Esophagus (tissue), 2 donors: ENCODE measurements around the gene GLP2R. TPM values are rescaled to one million over a fixed set of nuclear protein-coding genes. Genes with fewer than 3 reads are reported as not detected.

ENCODE experiments used
- H3K27ac ChIP-seq, 2 donors: one replicate each; pipeline ENCODE4 v1.5.1; 2013; ENCODE audit warnings: low read depth in 2 of 2, mild to moderate bottlenecking in 2 of 2, inconsistent platforms in 1 of 2, low read length in 1 of 2, moderate library complexity in 1 of 2
- H3K27me3 ChIP-seq, 2 donors: one replicate each; pipeline ENCODE4 v1.6.1; 2013; ENCODE audit warnings: low read length in 2 of 2, control low read depth in 1 of 2, mild to moderate bottlenecking in 1 of 2; ENCODE audit not compliant: insufficient read depth in 2 of 2, control insufficient read depth in 1 of 2
- H3K36me3 ChIP-seq, 2 donors: one replicate each; pipeline ENCODE4 v1.6.1; 2013; ENCODE audit warnings: low read length in 1 of 2; ENCODE audit not compliant: control insufficient read depth in 2 of 2, insufficient read depth in 2 of 2
- H3K4me1 ChIP-seq, 2 donors: one replicate each; pipeline ENCODE4 v1.6.1; 2013; ENCODE audit warnings: low read length in 1 of 2; ENCODE audit not compliant: control insufficient read depth in 2 of 2, insufficient read depth in 2 of 2
- H3K4me3 ChIP-seq, 2 donors: one replicate each; pipeline ENCODE4 v1.5.1; 2013; ENCODE audit warnings: low read length in 2 of 2, mild to moderate bottlenecking in 2 of 2, low read depth in 1 of 2, moderate library complexity in 1 of 2
- H3K9me3 ChIP-seq, 2 donors: one replicate each; pipeline ENCODE4 v1.6.1; 2013; ENCODE audit warnings: mild to moderate bottlenecking in 2 of 2, low read depth in 1 of 2, low read length in 1 of 2, moderate library complexity in 1 of 2; ENCODE audit not compliant: control insufficient read depth in 2 of 2, insufficient read depth in 1 of 2
- whole genome bisulfite sequencing, 2 donors: extraction: QIAGEN DNeasy Blood & Tissue Kit; methylation state at CpG; one replicate each; pipeline ENCODE4 v1.1.7; 2013; 5-methylcytosine and 5-hydroxymethylcytosine counted together
- polyA plus RNA-seq, 2 donors: library from polyadenylated mRNA; stranded (reverse); fragments of 200-250 nt; gene quantifications; one replicate each; pipeline ENCODE4 v1.2.3, GENCODE V29; 2013
- donor health status: healthy with polysubstance abuse.
- donor health status: Bipolar disorder and iron deficiency.

Gene GLP2R
- polyA plus RNA-seq, 2 donors, result 0.15 to 0.18 TPM

- WGBS, 2 donors, result 70 to 77% methylated on average over 14 of the region's 14 CpGs
- Histone ChIP-seq H3K36me3 (no peaks in the 10 kb centered on the region), H3K27ac (peak overlapping the region in 1 of 2 donors; percentile 54)
Observed at GRCh38 chr17:9843152-9844010, 17.7 kb downstream of the GLP2R start.

GRCh38 chr17:9844153-9844552 lies 18.4 kb downstream of the GLP2R start:
- Histone ChIP-seq H3K4me3 (no peak overlapping the region), H3K27ac (no peak overlapping the region), H3K4me1 (no peaks in the 10 kb centered on the region), H3K36me3 (no peaks in the 10 kb centered on the region), H3K9me3 (no peaks in the 10 kb centered on the region), H3K27me3 (no peaks in the 10 kb centered on the region)
- 77 to 79% methylated on average over 8 of the region's 8 CpGs for WGBS, 2 donors

More at GRCh38 chr17:9843152-9844010, 17.7 kb downstream of the GLP2R start:
- no peak overlapping the region for H3K4me3 ChIP-seq
- no peaks in the 10 kb centered on the region for H3K9me3 ChIP-seq
- H3K4me1 ChIP-seq, result no peaks in the 10 kb centered on the region
- no peaks in the 10 kb centered on the region for H3K27me3 ChIP-seq

GRCh38 chr17:9845306-9845705 lies 19.6 kb downstream of the GLP2R start:
- no peaks in the 10 kb centered on the region for H3K4me1 ChIP-seq
- H3K9me3 ChIP-seq, result no peaks in the 10 kb centered on the region
- no peak overlapping the region for H3K4me3 ChIP-seq
- WGBS, 2 donors, result 78 to 82% methylated on average over 4 of the region's 4 CpGs
- no peaks in the 10 kb centered on the region for H3K27me3 ChIP-seq
- H3K36me3 ChIP-seq, result no peaks in the 10 kb centered on the region
- H3K27ac ChIP-seq, result no peak overlapping the region

GRCh38 chr17:9850151-9850550 lies 24.4 kb downstream of the GLP2R start:
- H3K4me1 ChIP-seq, result no peaks in the 10 kb centered on the region
- WGBS, 2 donors, result 79 to 86% methylated on average over 5 of the region's 5 CpGs

GRCh38 chr17:9854255-9854654 lies 28.5 kb downstream of the GLP2R start:
- 70 to 76% methylated on average over 5 of the region's 5 CpGs for WGBS, 2 donors
- no peaks in the 10 kb centered on the region for H3K4me1 ChIP-seq
- no peaks in the 10 kb centered on the region for H3K36me3 ChIP-seq
- no peaks in the 10 kb centered on the region for H3K27me3 ChIP-seq
- no peak overlapping the region for H3K27ac ChIP-seq
- H3K4me3 ChIP-seq, result no peak overlapping the region
- no peaks in the 10 kb centered on the region for H3K9me3 ChIP-seq

More at GRCh38 chr17:9850151-9850550, 24.4 kb downstream of the GLP2R start:
- H3K9me3 ChIP-seq, result no peaks in the 10 kb centered on the region
- H3K27me3 ChIP-seq, result no peaks in the 10 kb centered on the region
- H3K36me3 ChIP-seq, result no peaks in the 10 kb centered on the region
- H3K4me3 ChIP-seq, result no peak overlapping the region
- H3K27ac ChIP-seq, result no peak overlapping the region

- Histone ChIP-seq H3K4me3 (no peak overlapping the region), H3K27ac (no peak overlapping the region), H3K27me3 (no peaks in the 10 kb centered on the region), H3K36me3 (no peaks in the 10 kb centered on the region), H3K4me1 (no peaks in the 10 kb centered on the region), H3K9me3 (no peaks in the 10 kb centered on the region)
- 84 to 92% methylated on average over 4 of the region's 4 CpGs for WGBS, 2 donors
Observed at GRCh38 chr17:9855036-9855435, 29.3 kb downstream of the GLP2R start.

- H3K36me3 ChIP-seq, result no peaks in the 10 kb centered on the region
Observed at GRCh38 chr17:9859781-9860180, 34.1 kb downstream of the GLP2R start.

GRCh38 chr17:9860851-9861250 lies 35.1 kb downstream of the GLP2R start:
- 78 to 87% methylated on average over 7 of the region's 7 CpGs for WGBS, 2 donors
- Histone ChIP-seq H3K36me3 (no peaks in the 10 kb centered on the region), H3K9me3 (no peaks in the 10 kb centered on the region), H3K4me1 (no peaks in the 10 kb centered on the region), H3K4me3 (no peak overlapping the region), H3K27me3 (no peaks in the 10 kb centered on the region), H3K27ac (no peak overlapping the region)

More at GRCh38 chr17:9859781-9860180, 34.1 kb downstream of the GLP2R start:
- Histone ChIP-seq H3K4me3 (no peak overlapping the region), H3K4me1 (no peaks in the 10 kb centered on the region), H3K27ac (no peak overlapping the region), H3K27me3 (no peaks in the 10 kb centered on the region), H3K9me3 (no peaks in the 10 kb centered on the region)
- WGBS, 2 donors, result 91 to 94% methylated on average over 3 to 5 of the region's 5 CpGs

GRCh38 chr17:9862220-9862619 lies 36.5 kb downstream of the GLP2R start:
- WGBS, 2 donors, result 85 to 95% methylated on average over 1 of the region's 1 CpG
- Histone ChIP-seq H3K4me1 (no peaks in the 10 kb centered on the region), H3K27ac (no peak overlapping the region), H3K36me3 (no peaks in the 10 kb centered on the region), H3K4me3 (no peak overlapping the region), H3K9me3 (no peaks in the 10 kb centered on the region), H3K27me3 (no peaks in the 10 kb centered on the region)

GRCh38 chr17:9862949-9863348 lies 37.2 kb downstream of the GLP2R start:
- WGBS, 2 donors, result 67 to 68% methylated on average over 4 of the region's 4 CpGs

More at GRCh38 chr17:9862949-9863348, 37.2 kb downstream of the GLP2R start:
- no peaks in the 10 kb centered on the region for H3K27me3 ChIP-seq
- H3K36me3 ChIP-seq, result no peaks in the 10 kb centered on the region
- no peak overlapping the region for H3K27ac ChIP-seq
- no peaks in the 10 kb centered on the region for H3K4me1 ChIP-seq
- no peak overlapping the region for H3K4me3 ChIP-seq
- H3K9me3 ChIP-seq, result no peaks in the 10 kb centered on the region
